Mammary epithelial cell (primary cell): ENCODE data around the gene ZFR.

Experiments
- EZH2 ChIP-seq: IDR thresholded peaks from 2 replicates; pipeline ENCODE4 v1.6.1; 2012; ENCODE audit warnings: low read length, inconsistent platforms, borderline replicate concordance
- TF ChIP-seq, protein P1 (sequence below), 2 donors: IDR thresholded peaks in 1 of 2; conservative IDR thresholded peaks in 1 of 2; 2 replicates each; pipeline ENCODE4 v1.5.1; 2011 to 2012; ENCODE audit warnings: inconsistent platforms in 2 of 2, low read length in 2 of 2, mild to moderate bottlenecking in 2 of 2, control low read depth in 1 of 2, low read depth in 1 of 2; ENCODE audit not compliant: insufficient read depth in 1 of 2; ENCODE audit errors: extremely low read depth in 1 of 2

DNA sequence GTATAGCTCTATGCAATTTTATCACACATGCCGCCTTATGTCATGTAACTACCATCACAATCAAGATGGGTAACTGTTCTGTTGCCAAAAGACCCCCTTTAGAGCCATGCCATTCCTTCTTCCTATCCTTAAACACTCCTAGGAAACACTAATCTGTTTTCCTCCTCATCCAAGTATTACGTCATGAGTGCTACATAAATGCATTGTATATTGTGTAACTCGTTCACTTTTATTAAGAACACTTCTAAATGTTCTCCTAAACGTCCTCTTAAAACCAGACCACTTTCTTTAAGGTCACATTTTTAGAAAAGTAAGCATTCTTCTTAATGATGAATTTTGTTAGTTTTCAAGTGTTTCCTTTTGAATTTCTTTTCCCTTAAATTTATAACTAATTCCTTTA lies 82.0 kb downstream of the ZFR start:
- TF ChIP-seq, protein P1, sequence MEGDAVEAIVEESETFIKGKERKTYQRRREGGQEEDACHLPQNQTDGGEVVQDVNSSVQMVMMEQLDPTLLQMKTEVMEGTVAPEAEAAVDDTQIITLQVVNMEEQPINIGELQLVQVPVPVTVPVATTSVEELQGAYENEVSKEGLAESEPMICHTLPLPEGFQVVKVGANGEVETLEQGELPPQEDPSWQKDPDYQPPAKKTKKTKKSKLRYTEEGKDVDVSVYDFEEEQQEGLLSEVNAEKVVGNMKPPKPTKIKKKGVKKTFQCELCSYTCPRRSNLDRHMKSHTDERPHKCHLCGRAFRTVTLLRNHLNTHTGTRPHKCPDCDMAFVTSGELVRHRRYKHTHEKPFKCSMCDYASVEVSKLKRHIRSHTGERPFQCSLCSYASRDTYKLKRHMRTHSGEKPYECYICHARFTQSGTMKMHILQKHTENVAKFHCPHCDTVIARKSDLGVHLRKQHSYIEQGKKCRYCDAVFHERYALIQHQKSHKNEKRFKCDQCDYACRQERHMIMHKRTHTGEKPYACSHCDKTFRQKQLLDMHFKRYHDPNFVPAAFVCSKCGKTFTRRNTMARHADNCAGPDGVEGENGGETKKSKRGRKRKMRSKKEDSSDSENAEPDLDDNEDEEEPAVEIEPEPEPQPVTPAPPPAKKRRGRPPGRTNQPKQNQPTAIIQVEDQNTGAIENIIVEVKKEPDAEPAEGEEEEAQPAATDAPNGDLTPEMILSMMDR (conservative IDR thresholded peaks at IDR 0.05 in 1 of 2, IDR thresholded peaks at IDR 0.05 in 1 of 2; ENCODE audit: extremely low read depth in 1 of 2, insufficient read depth in 1 of 2, low read depth in 1 of 2, low read length in 2 of 2): no peak
- TF ChIP-seq EZH2: no peak
